Tibial artery (tissue), 4 donors: ENCODE results near the gene CHST10.

Experiments used
- DNase-seq, 2 donors: peaks; one replicate each; pipeline ENCODE4 v3.0.0-alpha.2; 2019
- H3K27ac ChIP-seq, 2 donors: fragments of 200-600 bp; sonication (generic) in 1 of 2; 1 replicate in 1 of 2; 2 replicates in 1 of 2; pipeline ENCODE4 v1.5.1; 2018 to 2019; ENCODE audit warnings: mild to moderate bottlenecking in 1 of 2
- H3K27me3 ChIP-seq, 2 donors: fragments of 200-600 bp; sonication (generic) in 1 of 2; one replicate each; pipeline versions ENCODE4 v1.5.1 to v1.6.0; 2016 to 2019
- H3K36me3 ChIP-seq, 3 donors: fragments of 200-600 bp; sonication (generic) in 2 of 3; one replicate each; pipeline ENCODE4 v1.5.1; 2016 to 2019; ENCODE audit warnings: mild to moderate bottlenecking in 2 of 3
- H3K4me1 ChIP-seq, 4 donors: fragments of 200-600 bp; sonication (generic) in 2 of 4; 1 replicate in 3 of 4; 2 replicates in 1 of 4; pipeline ENCODE4 v1.5.1; 2016 to 2019
- H3K4me3 ChIP-seq, 2 donors: fragments of 200-600 bp; sonication (generic) in 1 of 2; 1 replicate in 1 of 2; 2 replicates in 1 of 2; pipeline ENCODE4 v1.5.1; 2018 to 2019; ENCODE audit warnings: mild to moderate bottlenecking in 2 of 2
- H3K9me3 ChIP-seq, 3 donors: fragments of 200-600 bp; sonication (generic) in 1 of 3; one replicate each; pipeline ENCODE4 v1.5.1; 2016 to 2019
- CTCF ChIP-seq, 2 experiments: fragments of 200-600 bp in 1 of 2; fragments of 450-650 bp in 1 of 2; IDR thresholded peaks; one replicate each; pipeline ENCODE4 v1.5.1; 2017 to 2019; ENCODE audit warnings: antibody characterized with exemption in 2 of 2, mild to moderate bottlenecking in 1 of 2, moderate library complexity in 1 of 2
- intact Hi-C: fragments of 100-400 bp; cut with DNase I; formaldehyde crosslinking; loops from one replicate; pipeline ENCODE4 v1.15.0; 2023; ENCODE audit warnings: low total_unique reads

CHST10 gene

GRCh38 chr2:100426384-100426720 is 8.9 kb upstream of the CHST10 start:
- no peak for DNase-seq
- no peaks in the 10 kb centered on the region for H3K9me3 ChIP-seq
- H3K36me3 ChIP-seq, result no peaks in the 10 kb centered on the region
- no peak overlapping the region for H3K27ac ChIP-seq
- peaks cover 0 to 12% (median 0%) of the 10 kb centered on the region in 4 donors for H3K4me1 ChIP-seq
- TF ChIP-seq CTCF (IDR thresholded peaks at IDR 0.05), result no peak
- H3K27me3 ChIP-seq, result no peaks in the 10 kb centered on the region
- intact Hi-C loops, result loop anchor here (10.0 kb wide), 1 partner anchor 128 kb away; no protein-coding TSS in a partner anchor
- H3K4me3 ChIP-seq, result no peak overlapping the region

- intact Hi-C loops, result loop anchor here (10.0 kb wide), 1 partner anchor 129 kb away; no protein-coding TSS in a partner anchor
- Histone ChIP-seq H3K27ac (no peak overlapping the region), H3K27me3 (no peaks in the 10 kb centered on the region), H3K4me1 (peaks cover 0 to 12% (median 0%) of the 10 kb centered on the region in 4 donors), H3K4me3 (no peak overlapping the region), H3K9me3 (no peaks in the 10 kb centered on the region), H3K36me3 (no peaks in the 10 kb centered on the region)
- TF ChIP-seq CTCF (IDR thresholded peaks at IDR 0.05), result no peak
- no peak for DNase-seq
Measured at GRCh38 chr2:100425573-100426383, 8.3 kb upstream of the CHST10 start.

- intact Hi-C loops, result loop anchor here (10.0 kb wide), 1 partner anchor 130 kb away; no protein-coding TSS in a partner anchor
- no peak for TF ChIP-seq CTCF (IDR thresholded peaks at IDR 0.05)
- H3K9me3 ChIP-seq, result no peaks in the 10 kb centered on the region
- H3K27ac ChIP-seq, result no peak overlapping the region
- H3K4me1 ChIP-seq, result peaks cover 0 to 12% (median 0%) of the 10 kb centered on the region in 4 donors
- no peak for DNase-seq
- no peaks in the 10 kb centered on the region for H3K27me3 ChIP-seq
- no peak overlapping the region for H3K4me3 ChIP-seq
- no peaks in the 10 kb centered on the region for H3K36me3 ChIP-seq
Measured at GRCh38 chr2:100425107-100425506, 7.6 kb upstream of the CHST10 start.

- H3K36me3 ChIP-seq, result no peaks in the 10 kb centered on the region
- no peak for TF ChIP-seq CTCF (IDR thresholded peaks at IDR 0.05)
- intact Hi-C loops, result loop anchor here (10.0 kb wide), 1 partner anchor 130 kb away; no protein-coding TSS in a partner anchor
- H3K27me3 ChIP-seq, result no peaks in the 10 kb centered on the region
- no peak overlapping the region for H3K27ac ChIP-seq
- no peak overlapping the region for H3K4me3 ChIP-seq
- H3K4me1 ChIP-seq, result peaks cover 0 to 12% (median 0%) of the 10 kb centered on the region in 4 donors
- no peak for DNase-seq
- no peaks in the 10 kb centered on the region for H3K9me3 ChIP-seq
Measured at GRCh38 chr2:100424277-100424875, 6.9 kb upstream of the CHST10 start.

GRCh38 chr2:100423631-100424030 is 6.2 kb upstream of the CHST10 start:
- no peak for TF ChIP-seq CTCF (IDR thresholded peaks at IDR 0.05)
- H3K27ac ChIP-seq, result no peak overlapping the region
- intact Hi-C loops, result loop anchor here (10.0 kb wide), 1 partner anchor 131 kb away; no protein-coding TSS in a partner anchor
- no peaks in the 10 kb centered on the region for H3K36me3 ChIP-seq
- no peak overlapping the region for H3K4me3 ChIP-seq
- DNase-seq, result no peak
- H3K27me3 ChIP-seq, result no peaks in the 10 kb centered on the region
- H3K9me3 ChIP-seq, result no peaks in the 10 kb centered on the region
- peaks cover 0 to 12% (median 0%) of the 10 kb centered on the region in 4 donors for H3K4me1 ChIP-seq
